CD4-positive, alpha-beta memory T cell (primary cell): ENCODE measurements around the gene LIPG. TPM values are rescaled to one million over a fixed set of nuclear protein-coding genes. Genes with fewer than 3 reads are reported as not detected.
A peak's percentile ranks its signal among the peaks of the same experiment; 100 is the strongest.
"Not testable (repeated sequence)": the region's sequence is repeated elsewhere in the genome, so short reads cannot be mapped to it uniquely, and the experiment has no call there.

Experiments
- CTCF ChIA-PET: fragments of 350-600 bp; sonication (Branson Sonifier 250); formaldehyde crosslinking; loops from one replicate; lab custom pipeline; 2021; ENCODE audit warnings: inconsistent platforms; ENCODE audit not compliant: partially characterized antibody; lab: Charles Lee
- POLR2A ChIA-PET: fragments of 350-600 bp; sonication (Branson Sonifier 250); formaldehyde crosslinking; loops from one replicate; lab custom pipeline; 2021; ENCODE audit not compliant: partially characterized antibody; lab: Charles Lee
- DNase-seq, 5 donors: peaks; one replicate each; pipeline versions ENCODE4 v3.0.0 to v3.0.0-alpha.2; 2020 to 2022; ENCODE audit warnings: mixed read lengths in 1 of 5
- H3K27ac ChIP-seq: one replicate; pipeline ENCODE4 v1.7.0; 2013; ENCODE audit warnings: low read depth, low read length
- H3K27me3 ChIP-seq: 2 replicates; pipeline ENCODE4 v1.7.0; 2013; ENCODE audit warnings: mild to moderate bottlenecking, low read length, moderate library complexity; ENCODE audit not compliant: insufficient read depth
- H3K36me3 ChIP-seq: 2 replicates; pipeline ENCODE4 v1.7.0; 2013; ENCODE audit warnings: mild to moderate bottlenecking, low read length, moderate library complexity; ENCODE audit not compliant: insufficient read depth
- H3K4me1 ChIP-seq: 2 replicates; pipeline ENCODE4 v1.7.0; 2013; ENCODE audit warnings: mild to moderate bottlenecking, low read length, moderate library complexity; ENCODE audit not compliant: insufficient read depth
- H3K4me3 ChIP-seq, 2 donors: one replicate each; pipeline ENCODE4 v1.7.0; 2013; ENCODE audit warnings: low read length in 2 of 2, mild to moderate bottlenecking in 1 of 2
- H3K9me3 ChIP-seq, 2 donors: one replicate each; pipeline ENCODE4 v1.7.0; 2013; ENCODE audit warnings: low read length in 2 of 2, control low read depth in 1 of 2; ENCODE audit not compliant: control insufficient read depth in 1 of 2
- H3K27ac Mint-ChIP-seq, 7 donors: one replicate each; pipeline ENCODE4 v1.8.0; 2020 to 2021; ENCODE audit warnings: mixed read lengths in 7 of 7, mild to moderate bottlenecking in 6 of 7, inconsistent platforms in 3 of 7, moderate library complexity in 3 of 7
- H3K27me3 Mint-ChIP-seq, 2 donors: one replicate each; pipeline ENCODE4 v1.8.0; 2020 to 2021; ENCODE audit warnings: mixed read lengths in 2 of 2
- H3K36me3 Mint-ChIP-seq, 2 donors: one replicate each; pipeline ENCODE4 v1.8.0; 2020 to 2021; ENCODE audit warnings: mixed read lengths in 2 of 2, inconsistent platforms in 1 of 2, mild to moderate bottlenecking in 1 of 2
- H3K4me1 Mint-ChIP-seq, 4 donors: one replicate each; pipeline ENCODE4 v1.8.0; 2020 to 2021; ENCODE audit warnings: mixed read lengths in 4 of 4, mild to moderate bottlenecking in 1 of 4
- H3K4me3 Mint-ChIP-seq, 8 donors: one replicate each; pipeline ENCODE4 v1.8.0; 2020 to 2021; ENCODE audit warnings: mixed read lengths in 8 of 8, mild to moderate bottlenecking in 7 of 8, moderate library complexity in 6 of 8, inconsistent platforms in 3 of 8
- H3K9me3 Mint-ChIP-seq, 8 donors: one replicate each; pipeline ENCODE4 v1.8.0; 2020 to 2021; ENCODE audit warnings: mixed read lengths in 8 of 8, mild to moderate bottlenecking in 5 of 8, inconsistent platforms in 3 of 8, moderate library complexity in 1 of 8
- intact Hi-C: fragments of 100-400 bp; cut with micrococcal nuclease; formaldehyde crosslinking; loops from one replicate; pipeline ENCODE4 v1.15.1; 2023
- polyA plus RNA-seq, 2 donors: library from polyadenylated mRNA; unstranded; fragments of 300-500 nt; fragmentation: Illumina TruSeq; gene quantifications; one replicate each; pipeline ENCODE4 v1.2.3, GENCODE V29; 2021
- total RNA-seq, 2 experiments: library from RNA; stranded (reverse); gene quantifications; one replicate each; pipeline ENCODE4 v1.2.3, GENCODE V29; 2021

Gene LIPG
- total and polyA plus RNA-seq, 4 experiments from 2014 or later = not detected

- no peak overlapping the region for H3K4me3 ChIP-seq
- Mint-ChIP-seq H3K27me3 (peaks cover 2% of the 10 kb centered on the region in 2 donors), H3K4me1 (no peaks in the 10 kb centered on the region), H3K27ac (no peak overlapping the region), H3K9me3 (no peaks in the 10 kb centered on the region), H3K4me3 (no peak overlapping the region), H3K36me3 (no peaks in the 10 kb centered on the region)
- H3K4me1 ChIP-seq = no peaks in the 10 kb centered on the region
- POLR2A ChIA-PET = no interaction called here
- H3K27ac ChIP-seq = no peak overlapping the region
- intact Hi-C loops = no loop called here
- H3K27me3 ChIP-seq = no peaks in the 10 kb centered on the region
- CTCF ChIA-PET = interaction anchor here (1.1 to 12.6 kb wide), 3 partner anchors 8 to 340 kb away, joined by 3 to 287 read pairs (median 5); no protein-coding TSS in a partner anchor
- no peaks in the 10 kb centered on the region for H3K9me3 ChIP-seq
- DNase-seq = no peak
- H3K36me3 ChIP-seq = no peaks in the 10 kb centered on the region
Observed at GRCh38 chr18:49519101-49519971, 42.5 kb upstream of the LIPG start.

- H3K9me3 Mint-ChIP-seq = no peaks in the 10 kb centered on the region
- POLR2A ChIA-PET = no interaction called here
- H3K4me1 Mint-ChIP-seq = no peaks in the 10 kb centered on the region
- DNase-seq = no peak
- intact Hi-C loops = no loop called here
- H3K27me3 ChIP-seq = no peaks in the 10 kb centered on the region
- no peaks in the 10 kb centered on the region for H3K36me3 Mint-ChIP-seq
- no peak overlapping the region for H3K4me3 ChIP-seq
- H3K4me3 Mint-ChIP-seq = no peak overlapping the region
- H3K27ac ChIP-seq = no peak overlapping the region
- no peaks in the 10 kb centered on the region for H3K36me3 ChIP-seq
- CTCF ChIA-PET = no interaction called here
- H3K27me3 Mint-ChIP-seq = peaks cover 2% of the 10 kb centered on the region in 2 donors
- H3K4me1 ChIP-seq = no peaks in the 10 kb centered on the region
- H3K27ac Mint-ChIP-seq = no peak overlapping the region
- no peaks in the 10 kb centered on the region for H3K9me3 ChIP-seq
Observed at GRCh38 chr18:49520661-49521145, 41.2 kb upstream of the LIPG start.

GRCh38 chr18:49521216-49521835 is 40.5 kb upstream of the LIPG start:
- no peaks in the 10 kb centered on the region for H3K4me1 ChIP-seq
- Mint-ChIP-seq H3K27ac (no peak overlapping the region), H3K27me3 (peaks cover 2% of the 10 kb centered on the region in 2 donors), H3K36me3 (no peaks in the 10 kb centered on the region), H3K9me3 (no peaks in the 10 kb centered on the region), H3K4me1 (no peaks in the 10 kb centered on the region), H3K4me3 (no peak overlapping the region)
- no peaks in the 10 kb centered on the region for H3K27me3 ChIP-seq
- H3K36me3 ChIP-seq = no peaks in the 10 kb centered on the region
- no peak overlapping the region for H3K27ac ChIP-seq
- intact Hi-C loops = no loop called here
- POLR2A ChIA-PET = no interaction called here
- CTCF ChIA-PET = no interaction called here
- DNase-seq = no peak
- H3K9me3 ChIP-seq = no peaks in the 10 kb centered on the region
- H3K4me3 ChIP-seq = no peak overlapping the region

GRCh38 chr18:49523580-49524093 is 38.2 kb upstream of the LIPG start:
- CTCF ChIA-PET = interaction anchor here (1.0 to 1.3 kb wide), 2 partner anchors 12 to 834 kb away, joined by 3 read pairs; no protein-coding TSS in a partner anchor
- H3K27ac Mint-ChIP-seq, H3K4me1 ChIP-seq, H3K9me3 Mint-ChIP-seq, POLR2A ChIA-PET, H3K36me3 ChIP-seq, H3K27me3 Mint-ChIP-seq, intact Hi-C loops, H3K4me3 ChIP-seq, H3K4me1 Mint-ChIP-seq, H3K4me3 Mint-ChIP-seq, H3K36me3 Mint-ChIP-seq, H3K27ac ChIP-seq, H3K27me3 ChIP-seq, H3K9me3 ChIP-seq, DNase-seq: not testable (repeated sequence)

- Mint-ChIP-seq H3K36me3 (no peaks in the 10 kb centered on the region), H3K27ac (peak overlapping the region in 1 of 7 donors; percentile 44), H3K9me3 (no peaks in the 10 kb centered on the region), H3K4me1 (no peaks in the 10 kb centered on the region), H3K27me3 (peaks cover 2 to 7% of the 10 kb centered on the region in 2 donors), H3K4me3 (no peak overlapping the region)
- DNase-seq = no peak
- intact Hi-C loops = no loop called here
- Histone ChIP-seq H3K27ac (no peak overlapping the region), H3K4me3 (no peak overlapping the region), H3K27me3 (no peaks in the 10 kb centered on the region), H3K36me3 (no peaks in the 10 kb centered on the region), H3K9me3 (no peaks in the 10 kb centered on the region), H3K4me1 (no peaks in the 10 kb centered on the region)
- ChIA-PET CTCF (interaction anchor here (1.0 to 1.3 kb wide), 2 partner anchors 13 to 833 kb away, joined by 3 read pairs; no protein-coding TSS in a partner anchor), POLR2A (no interaction called here)
Observed at GRCh38 chr18:49524349-49524748, 37.5 kb upstream of the LIPG start.

GRCh38 chr18:49524951-49525350 is 36.9 kb upstream of the LIPG start:
- H3K4me3 ChIP-seq = no peak overlapping the region
- H3K9me3 Mint-ChIP-seq = no peaks in the 10 kb centered on the region
- H3K4me1 ChIP-seq = no peaks in the 10 kb centered on the region
- no peak for DNase-seq
- H3K27me3 Mint-ChIP-seq = peaks cover 2 to 13% of the 10 kb centered on the region in 2 donors
- H3K9me3 ChIP-seq = no peaks in the 10 kb centered on the region
- H3K36me3 Mint-ChIP-seq = no peaks in the 10 kb centered on the region
- H3K36me3 ChIP-seq = no peaks in the 10 kb centered on the region
- POLR2A ChIA-PET = no interaction called here
- no peaks in the 10 kb centered on the region for H3K27me3 ChIP-seq
- H3K27ac ChIP-seq = no peak overlapping the region
- intact Hi-C loops = no loop called here
- no peak overlapping the region for H3K27ac Mint-ChIP-seq
- H3K4me3 Mint-ChIP-seq = no peak overlapping the region
- H3K4me1 Mint-ChIP-seq = no peaks in the 10 kb centered on the region
- CTCF ChIA-PET = interaction anchor here (1.0 to 1.3 kb wide), 2 partner anchors 10 to 14 kb away, joined by 3 read pairs; no protein-coding TSS in a partner anchor

GRCh38 chr18:49525981-49526380 is 35.9 kb upstream of the LIPG start:
- Mint-ChIP-seq H3K36me3 (no peaks in the 10 kb centered on the region), H3K4me1 (no peaks in the 10 kb centered on the region), H3K27ac (no peak overlapping the region), H3K4me3 (no peak overlapping the region), H3K9me3 (no peaks in the 10 kb centered on the region), H3K27me3 (peaks cover 2 to 23% of the 10 kb centered on the region in 2 donors)
- H3K27ac ChIP-seq = no peak overlapping the region
- H3K27me3 ChIP-seq = no peaks in the 10 kb centered on the region
- CTCF ChIA-PET = no interaction called here
- DNase-seq = no peak
- intact Hi-C loops = no loop called here
- no peaks in the 10 kb centered on the region for H3K4me1 ChIP-seq
- H3K4me3 ChIP-seq = no peak overlapping the region
- no peaks in the 10 kb centered on the region for H3K9me3 ChIP-seq
- POLR2A ChIA-PET = no interaction called here
- no peaks in the 10 kb centered on the region for H3K36me3 ChIP-seq
